ENCODE data around the gene PTPRQ. TPM values are rescaled to one million over a fixed set of nuclear protein-coding genes. Genes with fewer than 3 reads are reported as not detected.

The PTPRQ gene
- total and polyA plus RNA-seq, 12 donors = 0.04 to 1.9 (median 0.37) TPM; not detected in 1

DNA sequence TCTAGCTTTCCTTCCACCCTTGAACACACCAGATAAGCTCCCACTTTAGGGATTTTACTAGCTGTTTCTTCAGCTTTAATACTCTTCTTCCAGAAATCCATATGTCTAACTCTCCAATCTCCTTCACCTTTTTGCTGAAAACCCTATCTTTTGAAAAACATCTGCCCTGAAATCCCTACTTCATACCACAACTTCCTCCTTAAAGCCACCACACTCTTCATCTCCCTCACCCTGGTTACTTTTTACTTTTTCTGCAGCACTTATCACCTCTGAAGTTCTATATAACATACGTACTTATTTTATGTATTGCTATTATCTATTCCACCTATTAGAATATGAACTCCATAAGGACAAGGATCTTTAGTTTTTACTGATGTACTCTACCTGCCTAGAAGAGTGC, 28.6 kb upstream of the PTPRQ start:
- Histone ChIP-seq H3K27ac (no peak overlapping the region), H3K36me3 (no peaks in the 10 kb centered on the region), H3K4me3 (no peak overlapping the region), H3K4me1 (no peaks in the 10 kb centered on the region), H3K27me3 (peaks cover 0 to 3% (median 0%) of the 10 kb centered on the region in 7 donors), H3K9me3 (no peaks in the 10 kb centered on the region)
- DNase-seq (no peak), ATAC-seq (no peak)
- TF ChIP-seq, protein P1, sequence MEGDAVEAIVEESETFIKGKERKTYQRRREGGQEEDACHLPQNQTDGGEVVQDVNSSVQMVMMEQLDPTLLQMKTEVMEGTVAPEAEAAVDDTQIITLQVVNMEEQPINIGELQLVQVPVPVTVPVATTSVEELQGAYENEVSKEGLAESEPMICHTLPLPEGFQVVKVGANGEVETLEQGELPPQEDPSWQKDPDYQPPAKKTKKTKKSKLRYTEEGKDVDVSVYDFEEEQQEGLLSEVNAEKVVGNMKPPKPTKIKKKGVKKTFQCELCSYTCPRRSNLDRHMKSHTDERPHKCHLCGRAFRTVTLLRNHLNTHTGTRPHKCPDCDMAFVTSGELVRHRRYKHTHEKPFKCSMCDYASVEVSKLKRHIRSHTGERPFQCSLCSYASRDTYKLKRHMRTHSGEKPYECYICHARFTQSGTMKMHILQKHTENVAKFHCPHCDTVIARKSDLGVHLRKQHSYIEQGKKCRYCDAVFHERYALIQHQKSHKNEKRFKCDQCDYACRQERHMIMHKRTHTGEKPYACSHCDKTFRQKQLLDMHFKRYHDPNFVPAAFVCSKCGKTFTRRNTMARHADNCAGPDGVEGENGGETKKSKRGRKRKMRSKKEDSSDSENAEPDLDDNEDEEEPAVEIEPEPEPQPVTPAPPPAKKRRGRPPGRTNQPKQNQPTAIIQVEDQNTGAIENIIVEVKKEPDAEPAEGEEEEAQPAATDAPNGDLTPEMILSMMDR (IDR thresholded peaks at IDR 0.05) = no peak
- intact Hi-C loops (cut with DNase I) = loop anchor here in 4 of 10 donors (5.0 to 10.0 kb wide), 3 partner anchors 347 to 709 kb away; no protein-coding TSS in a partner anchor
- WGBS, 2 donors = 76 to 84% methylated on average over 1 of the region's 1 CpG

DNA sequence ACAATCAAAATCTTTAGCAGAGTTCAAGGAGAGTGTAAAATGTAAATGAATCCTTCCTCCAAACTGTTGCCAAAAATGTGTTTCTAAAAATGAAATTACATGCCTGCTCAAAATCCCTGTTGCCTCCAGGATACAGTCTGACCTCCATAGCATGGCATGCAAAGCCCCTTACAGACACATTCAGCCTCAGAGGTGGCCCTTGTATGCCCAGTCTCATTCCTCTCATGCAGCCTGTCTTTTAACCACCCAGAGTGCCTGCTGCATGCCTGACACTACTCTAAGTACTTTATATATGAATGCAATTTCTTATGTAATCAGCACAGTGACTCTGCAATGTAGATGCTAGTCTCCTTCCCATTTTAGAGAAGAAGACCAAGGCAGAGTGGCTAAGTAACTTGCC, 24.4 kb upstream of the PTPRQ start:
- Histone ChIP-seq H3K4me3 (no peak overlapping the region), H3K27me3 (peaks cover 0 to 3% (median 0%) of the 10 kb centered on the region in 7 donors), H3K9me3 (no peaks in the 10 kb centered on the region), H3K36me3 (no peaks in the 10 kb centered on the region), H3K27ac (no peak overlapping the region), H3K4me1 (no peaks in the 10 kb centered on the region)
- DNase-seq = no peak
- TF ChIP-seq, protein P1 (IDR thresholded peaks at IDR 0.05) = no peak
- ATAC-seq = no peak
- intact Hi-C loops (cut with DNase I) = loop anchor here in 4 of 10 donors (5.0 to 10.0 kb wide), 3 partner anchors 343 to 705 kb away; no protein-coding TSS in a partner anchor

DNA sequence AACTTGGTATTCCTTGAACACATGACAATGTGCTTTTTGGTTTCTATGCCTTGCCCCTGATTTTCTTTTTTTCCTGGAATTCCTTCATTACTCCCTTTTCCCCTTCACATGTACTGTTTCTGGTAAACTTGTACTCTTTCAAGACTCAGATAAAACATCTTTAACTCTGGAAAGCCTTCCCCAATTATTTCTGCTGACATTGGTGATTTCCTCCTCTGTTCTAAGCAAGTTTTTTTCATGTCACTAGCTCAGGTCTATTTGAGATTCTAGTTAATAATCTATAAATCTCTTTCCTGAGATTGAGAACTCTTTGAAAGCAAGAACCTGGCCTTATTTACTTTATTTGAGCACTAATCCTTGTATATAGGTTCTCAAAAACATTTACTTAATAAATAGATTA, 24.0 kb upstream of the PTPRQ start:
- Histone ChIP-seq H3K36me3 (no peaks in the 10 kb centered on the region), H3K4me1 (no peaks in the 10 kb centered on the region), H3K27ac (no peak overlapping the region), H3K27me3 (peaks cover 0 to under 1% (median 0%) of the 10 kb centered on the region in 7 donors), H3K4me3 (no peak overlapping the region), H3K9me3 (no peaks in the 10 kb centered on the region)
- TF ChIP-seq, protein P1 (IDR thresholded peaks at IDR 0.05) = no peak
- DNase-seq (no peak), ATAC-seq (no peak)
- intact Hi-C loops (cut with DNase I) = no loop called here

DNA sequence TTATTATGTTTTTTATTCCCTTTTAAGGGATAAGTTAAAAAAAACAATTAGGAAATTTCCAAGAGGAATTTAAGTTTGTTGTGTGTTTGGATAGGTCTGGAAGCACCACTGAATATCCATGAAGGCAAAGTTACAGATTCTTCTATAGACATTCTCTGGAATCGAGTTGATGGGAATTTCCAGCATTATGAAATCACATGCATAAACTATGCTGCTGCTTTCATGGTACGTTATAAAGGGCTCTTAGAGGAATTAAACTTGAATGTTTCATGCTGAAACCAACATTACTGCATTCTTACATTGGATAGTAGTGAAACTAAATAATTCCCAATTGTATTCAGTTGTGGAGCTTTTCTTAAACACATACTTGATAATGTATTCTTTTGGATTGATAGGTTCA, 21.5 kb upstream of the PTPRQ start:
- intact Hi-C loops (cut with DNase I) = no loop called here
- Histone ChIP-seq H3K4me1 (no peaks in the 10 kb centered on the region), H3K9me3 (no peaks in the 10 kb centered on the region), H3K27me3 (no peaks in the 10 kb centered on the region), H3K36me3 (no peaks in the 10 kb centered on the region), H3K4me3 (no peak overlapping the region), H3K27ac (no peak overlapping the region)
- TF ChIP-seq, protein P1 (IDR thresholded peaks at IDR 0.05) = no peak
- no peak for ATAC-seq
- 65 to 71% methylated on average over 2 of the region's 2 CpGs for WGBS, 2 donors
- no peak for DNase-seq
